GM04503 (cell line): ENCODE results near the gene EVL.
"Not testable (repeated sequence)": the region's sequence is repeated elsewhere in the genome, so short reads cannot be mapped to it uniquely, and the experiment has no call there.

Source experiments
- DNase-seq: peaks from one replicate; pipeline ENCODE4 v3.0.0-alpha.2; 2012; ENCODE audit warnings: low read depth

Gene EVL

DNA sequence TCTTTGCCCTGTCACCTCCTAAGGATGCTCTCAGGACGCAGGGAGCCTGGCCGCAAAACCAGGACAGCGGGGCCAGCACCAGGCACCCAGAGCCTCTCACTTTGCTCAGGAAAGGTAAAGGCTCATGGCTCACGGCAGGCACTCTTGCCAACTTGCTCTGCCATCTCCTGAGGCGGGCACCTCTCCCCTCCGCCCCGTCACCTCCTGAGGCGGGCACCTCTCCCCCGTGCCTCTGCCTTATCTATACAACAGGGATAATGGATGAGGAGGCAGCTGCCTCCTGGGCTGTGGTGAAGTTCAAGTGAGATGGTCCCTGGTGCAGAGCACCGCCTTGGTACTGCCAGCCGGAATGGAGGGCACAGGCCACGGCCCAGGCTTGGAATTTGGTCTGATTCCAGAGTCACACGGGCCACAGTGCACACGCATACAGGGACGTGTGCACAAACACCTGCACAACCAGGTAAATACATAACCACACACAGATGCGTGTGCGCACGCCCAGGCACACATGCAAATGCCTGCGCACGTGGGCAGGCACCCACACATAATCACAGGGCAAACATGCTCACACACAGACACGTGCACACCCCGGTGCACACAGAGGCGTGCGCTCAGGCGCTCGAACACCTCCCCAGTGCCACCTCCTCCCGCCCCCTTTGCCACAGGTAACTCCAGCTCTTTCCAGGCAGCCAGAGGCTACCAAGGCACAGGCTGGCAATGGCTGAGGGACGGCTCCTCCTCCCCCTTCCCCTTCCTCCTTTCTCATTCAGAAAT lies 82.7 kb downstream of the EVL start:
- no peak for DNase-seq

DNA sequence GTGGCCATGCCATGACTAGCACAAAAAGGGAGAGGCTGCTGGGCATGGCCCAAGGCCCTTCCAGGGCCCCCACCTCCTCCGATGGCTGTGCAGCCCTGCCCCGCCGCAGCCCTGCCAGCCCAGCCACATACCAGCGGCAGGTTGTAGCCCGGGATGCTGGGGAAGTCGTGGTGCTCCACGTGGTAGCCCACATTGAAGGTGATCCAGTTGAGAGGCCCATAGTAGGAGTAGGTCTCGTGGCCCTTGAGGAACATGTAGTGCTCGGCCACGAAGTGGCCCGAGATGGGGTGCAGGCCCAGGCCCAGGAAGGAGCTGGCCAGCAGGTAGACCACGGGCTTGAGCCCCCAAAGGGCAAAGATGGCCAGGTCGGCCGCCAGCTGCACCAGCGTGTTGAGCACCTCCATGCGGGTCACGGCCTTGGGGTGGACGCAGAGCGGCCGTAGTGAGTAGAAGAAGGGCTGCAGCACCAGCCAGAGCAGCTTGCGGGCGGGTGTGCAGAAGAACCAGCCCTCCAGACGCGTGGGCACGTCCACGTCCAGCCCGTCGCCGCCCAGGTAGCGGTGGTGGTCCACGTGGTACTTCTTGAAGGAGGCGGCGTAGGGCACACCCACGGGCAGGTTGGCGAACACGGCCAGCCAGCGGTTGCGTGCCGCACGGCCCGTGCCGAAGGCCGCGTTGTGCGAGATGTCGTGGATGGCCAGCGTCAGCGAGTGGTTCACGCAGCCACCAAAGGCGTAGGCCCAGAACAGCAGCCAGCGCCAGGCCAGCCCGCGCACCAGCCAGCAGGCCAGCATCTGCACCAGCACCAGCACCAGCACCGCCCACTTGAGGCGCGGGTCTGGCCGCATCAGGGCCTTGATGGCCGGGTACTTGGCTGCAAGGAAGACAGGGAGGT lies 83.9 kb downstream of the EVL start:
- DNase-seq: no peak

- no peak for DNase-seq
Measured at GRCh38 chr14:100149851-100150611, 84.8 kb downstream of the EVL start.

- DNase-seq: no peak
Measured at GRCh38 chr14:100150932-100151587, 85.8 kb downstream of the EVL start.

GRCh38 chr14:100152091-100152490 lies 86.9 kb downstream of the EVL start:
- DNase-seq: no peak

DNA sequence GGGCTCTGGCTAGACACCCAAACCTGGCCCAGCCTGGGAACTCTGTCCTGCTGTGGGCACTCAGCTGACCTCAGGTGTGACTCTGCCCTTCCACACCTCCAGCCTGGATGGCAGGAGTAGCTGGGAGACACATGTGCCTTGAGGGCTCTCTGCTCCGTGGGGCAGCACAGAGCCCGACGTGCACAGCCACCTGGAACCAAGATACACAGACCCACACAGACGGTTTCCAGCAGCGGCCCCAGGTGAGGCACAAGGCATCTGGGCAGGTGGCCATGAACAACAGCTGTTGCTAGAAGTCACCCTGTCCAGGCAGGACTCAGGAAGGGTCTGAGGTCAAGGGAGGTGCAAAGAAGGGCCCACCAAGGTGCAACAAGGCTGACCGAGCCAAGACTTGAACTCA lies 88.3 kb downstream of the EVL start:
- DNase-seq: no peak

- no peak for DNase-seq
Measured at GRCh38 chr14:100155049-100155621, 89.9 kb downstream of the EVL start.

DNA sequence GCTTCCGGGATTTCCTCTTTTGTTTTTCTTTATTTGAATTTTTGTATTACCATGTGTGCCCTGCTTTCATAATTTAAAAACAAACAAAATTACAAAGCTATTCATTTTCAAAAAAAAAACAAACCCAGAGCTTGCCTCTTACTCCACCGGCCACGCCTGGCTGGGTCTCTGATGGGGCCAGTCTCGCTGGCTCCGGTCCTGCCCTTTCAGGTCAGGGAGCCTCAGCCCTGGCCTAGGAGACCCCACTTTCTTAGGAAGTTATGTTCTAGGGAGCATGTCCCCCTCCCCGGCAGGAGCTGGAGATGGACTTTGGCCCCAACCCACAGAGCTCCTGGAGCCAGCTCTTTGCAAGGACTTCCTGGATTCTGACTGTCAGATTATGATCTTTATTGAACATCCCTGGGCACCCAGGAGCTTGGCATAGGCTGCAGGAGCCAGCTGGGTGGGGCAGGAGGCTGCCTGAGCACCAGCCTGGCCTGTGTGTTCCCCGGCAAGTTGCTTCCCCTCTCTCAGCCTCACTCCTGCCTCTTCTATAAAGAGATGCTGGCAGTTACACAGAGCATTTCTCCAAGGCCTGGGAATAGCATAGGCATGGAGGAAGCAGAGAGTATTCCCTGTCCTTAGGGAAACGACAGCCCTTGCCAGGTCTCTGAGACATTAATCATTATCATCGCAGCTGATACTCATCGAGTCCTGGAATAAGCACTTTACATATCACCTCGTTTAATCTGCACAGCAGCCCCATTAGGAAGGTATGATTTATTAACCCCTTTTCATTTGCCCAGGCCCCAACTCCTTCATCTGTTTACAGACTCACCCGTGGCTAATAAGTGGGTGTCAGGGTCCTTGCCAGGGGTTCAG lies 90.8 kb downstream of the EVL start:
- DNase-seq: no peak

DNA sequence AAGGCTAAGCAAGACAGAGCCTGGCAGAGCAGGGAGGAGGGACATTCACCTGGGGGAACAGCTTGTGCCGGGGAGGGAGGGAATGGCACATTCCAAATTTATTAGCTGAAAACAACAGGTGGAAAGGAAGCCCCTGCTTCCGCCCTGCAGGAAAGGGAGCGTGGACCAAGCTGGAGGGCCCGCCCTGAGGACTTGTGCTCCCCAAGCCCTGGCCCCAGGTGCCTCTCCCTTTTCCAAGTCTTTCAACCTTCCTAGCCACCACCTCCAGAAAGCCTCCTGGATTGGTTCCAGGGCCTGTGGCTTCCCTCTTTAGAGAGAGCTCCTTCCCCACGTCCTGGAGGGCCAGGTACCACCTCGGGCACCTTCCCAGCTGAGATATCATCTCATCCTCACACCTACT lies 91.6 kb downstream of the EVL start:
- DNase-seq: no peak

- DNase-seq: not testable (repeated sequence)
Measured at GRCh38 chr14:100157548-100158232, 92.5 kb downstream of the EVL start.

DNA sequence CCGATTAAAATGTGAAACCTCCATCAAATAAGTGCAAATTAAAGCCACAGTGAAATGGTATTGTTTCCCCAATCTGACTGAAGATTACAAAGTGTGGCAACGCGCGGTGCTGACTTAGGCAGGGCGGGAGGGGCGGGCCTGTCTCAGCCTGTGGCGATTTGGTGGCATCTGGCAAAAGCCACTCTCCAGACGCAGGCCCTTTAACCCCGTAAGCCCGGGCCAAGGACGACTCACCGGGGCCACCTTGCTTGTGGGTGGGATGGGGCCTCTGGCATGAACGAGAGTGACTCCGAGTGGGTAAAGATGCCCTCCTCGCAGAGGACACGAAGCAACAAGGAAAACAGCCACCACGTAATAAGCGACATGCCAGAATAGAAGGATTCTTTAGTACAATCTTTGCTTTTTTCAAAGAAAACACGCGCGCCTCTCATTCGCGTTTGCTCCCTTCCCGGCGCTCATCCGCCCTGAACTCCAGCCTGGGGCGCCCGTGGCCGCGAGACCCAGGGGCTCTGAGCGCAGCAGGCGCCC lies 93.4 kb downstream of the EVL start:
- no peak for DNase-seq

GRCh38 chr14:100159094-100159864 lies 94.1 kb downstream of the EVL start, which contains the start of gene DEGS2:
Gene DEGS2, minus strand, starts transcription at chr14:100159645. Its CDS starts 58 bp downstream, at chr14:100159587.
- no peak for DNase-seq

GRCh38 chr14:100159865-100160533 lies 94.8 kb downstream of the EVL start:
- DNase-seq: no peak

GRCh38 chr14:100160534-100160916 lies 95.3 kb downstream of the EVL start:
- no peak for DNase-seq

- DNase-seq: no peak
Measured at GRCh38 chr14:100165376-100165775, 100.2 kb downstream of the EVL start.

- DNase-seq: no peak
Measured at GRCh38 chr14:100165831-100166440, 100.7 kb downstream of the EVL start.

DNA sequence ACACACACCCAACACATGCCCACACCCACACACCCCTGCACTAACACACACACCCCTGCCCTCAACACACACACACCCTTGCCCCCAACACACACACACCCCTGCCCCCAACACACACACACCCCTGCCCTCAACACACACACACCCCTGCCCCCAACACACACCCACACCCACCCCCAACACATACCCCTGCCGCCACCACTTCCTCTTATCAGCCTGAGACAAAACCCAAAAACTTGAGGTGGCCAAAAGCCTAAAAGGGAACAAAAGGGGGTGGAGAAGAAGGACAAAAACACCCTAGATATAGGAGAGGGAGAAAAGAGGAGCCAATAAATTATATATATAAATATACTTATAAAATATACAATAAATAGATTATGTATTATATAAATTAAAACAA lies 103.3 kb downstream of the EVL start:
- DNase-seq: no peak

DNA sequence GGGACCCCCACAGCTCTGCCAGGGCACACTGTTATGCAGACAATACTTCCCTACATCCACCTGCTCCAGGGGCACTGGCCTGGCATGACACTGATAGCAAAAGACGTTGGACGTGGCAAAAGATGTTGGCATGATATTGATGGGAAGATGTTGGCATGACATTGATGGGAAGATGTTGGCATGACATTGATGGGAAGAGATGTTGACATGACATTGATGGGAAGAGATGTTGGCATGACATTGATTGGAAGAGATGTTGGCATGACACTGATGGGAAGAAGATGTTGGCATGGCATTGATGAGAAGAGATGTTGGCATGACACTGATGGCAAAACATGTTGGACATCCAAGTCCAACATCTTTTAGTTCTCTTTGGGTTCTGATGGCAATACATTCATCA lies 105.7 kb downstream of the EVL start:
- DNase-seq: no peak
